CD4-positive, alpha-beta memory T cell (primary cell): ENCODE data around the gene GTF2H4. TPM values are rescaled to one million over a fixed set of nuclear protein-coding genes. Genes with fewer than 3 reads are reported as not detected.

Source experiments
- CTCF ChIA-PET: fragments of 350-600 bp; sonication (Branson Sonifier 250); formaldehyde crosslinking; loops from one replicate; lab custom pipeline; 2021; ENCODE audit warnings: inconsistent platforms; ENCODE audit not compliant: partially characterized antibody; lab: Charles Lee
- POLR2A ChIA-PET: fragments of 350-600 bp; sonication (Branson Sonifier 250); formaldehyde crosslinking; loops from one replicate; lab custom pipeline; 2021; ENCODE audit not compliant: partially characterized antibody; lab: Charles Lee
- DNase-seq, 5 donors: peaks; one replicate each; pipeline versions ENCODE4 v3.0.0 to v3.0.0-alpha.2; 2020 to 2022; ENCODE audit warnings: mixed read lengths in 1 of 5
- H3K27ac ChIP-seq: one replicate; pipeline ENCODE4 v1.7.0; 2013; ENCODE audit warnings: low read depth, low read length
- H3K27me3 ChIP-seq: 2 replicates; pipeline ENCODE4 v1.7.0; 2013; ENCODE audit warnings: mild to moderate bottlenecking, low read length, moderate library complexity; ENCODE audit not compliant: insufficient read depth
- H3K36me3 ChIP-seq: 2 replicates; pipeline ENCODE4 v1.7.0; 2013; ENCODE audit warnings: mild to moderate bottlenecking, low read length, moderate library complexity; ENCODE audit not compliant: insufficient read depth
- H3K4me1 ChIP-seq: 2 replicates; pipeline ENCODE4 v1.7.0; 2013; ENCODE audit warnings: mild to moderate bottlenecking, low read length, moderate library complexity; ENCODE audit not compliant: insufficient read depth
- H3K4me3 ChIP-seq, 2 donors: one replicate each; pipeline ENCODE4 v1.7.0; 2013; ENCODE audit warnings: low read length in 2 of 2, mild to moderate bottlenecking in 1 of 2
- H3K9me3 ChIP-seq, 2 donors: one replicate each; pipeline ENCODE4 v1.7.0; 2013; ENCODE audit warnings: low read length in 2 of 2, control low read depth in 1 of 2; ENCODE audit not compliant: control insufficient read depth in 1 of 2
- H3K27ac Mint-ChIP-seq, 7 donors: one replicate each; pipeline ENCODE4 v1.8.0; 2020 to 2021; ENCODE audit warnings: mixed read lengths in 7 of 7, mild to moderate bottlenecking in 6 of 7, inconsistent platforms in 3 of 7, moderate library complexity in 3 of 7
- H3K27me3 Mint-ChIP-seq, 2 donors: one replicate each; pipeline ENCODE4 v1.8.0; 2020 to 2021; ENCODE audit warnings: mixed read lengths in 2 of 2
- H3K36me3 Mint-ChIP-seq, 2 donors: one replicate each; pipeline ENCODE4 v1.8.0; 2020 to 2021; ENCODE audit warnings: mixed read lengths in 2 of 2, inconsistent platforms in 1 of 2, mild to moderate bottlenecking in 1 of 2
- H3K4me1 Mint-ChIP-seq, 4 donors: one replicate each; pipeline ENCODE4 v1.8.0; 2020 to 2021; ENCODE audit warnings: mixed read lengths in 4 of 4, mild to moderate bottlenecking in 1 of 4
- H3K4me3 Mint-ChIP-seq, 8 donors: one replicate each; pipeline ENCODE4 v1.8.0; 2020 to 2021; ENCODE audit warnings: mixed read lengths in 8 of 8, mild to moderate bottlenecking in 7 of 8, moderate library complexity in 6 of 8, inconsistent platforms in 3 of 8
- H3K9me3 Mint-ChIP-seq, 8 donors: one replicate each; pipeline ENCODE4 v1.8.0; 2020 to 2021; ENCODE audit warnings: mixed read lengths in 8 of 8, mild to moderate bottlenecking in 5 of 8, inconsistent platforms in 3 of 8, moderate library complexity in 1 of 8
- intact Hi-C: fragments of 100-400 bp; cut with micrococcal nuclease; formaldehyde crosslinking; loops from one replicate; pipeline ENCODE4 v1.15.1; 2023
- polyA plus RNA-seq, 2 donors: library from polyadenylated mRNA; unstranded; fragments of 300-500 nt; fragmentation: Illumina TruSeq; gene quantifications; one replicate each; pipeline ENCODE4 v1.2.3, GENCODE V29; 2021
- total RNA-seq, 2 experiments: library from RNA; stranded (reverse); gene quantifications; one replicate each; pipeline ENCODE4 v1.2.3, GENCODE V29; 2021

GTF2H4 gene
- total and polyA plus RNA-seq, 4 experiments from 2014 or later: 3.7 to 39.7 (median 23.0) TPM

GRCh38 chr6:30942338-30943060 lies 34.5 kb downstream of the GTF2H4 start:
- DNase-seq: no peak
- Mint-ChIP-seq H3K27ac (no peak overlapping the region), H3K27me3 (peaks cover 31 to 59% of the 10 kb centered on the region in 2 donors), H3K4me3 (no peak overlapping the region), H3K36me3 (no peaks in the 10 kb centered on the region), H3K9me3 (no peaks in the 10 kb centered on the region), H3K4me1 (peaks cover 0 to 3% (median 0%) of the 10 kb centered on the region in 4 donors)
- Histone ChIP-seq H3K27ac (no peak overlapping the region), H3K4me1 (no peaks in the 10 kb centered on the region), H3K27me3 (peaks cover 20% of the 10 kb centered on the region), H3K36me3 (no peaks in the 10 kb centered on the region), H3K4me3 (no peak overlapping the region), H3K9me3 (no peaks in the 10 kb centered on the region)
- intact Hi-C loops: no loop called here
- ChIA-PET CTCF (interaction anchor here (1.1 to 1.6 kb wide), 2 partner anchors 27 to 138 kb away, joined by 3 to 4 read pairs; no protein-coding TSS in a partner anchor), POLR2A (no interaction called here)

DNA sequence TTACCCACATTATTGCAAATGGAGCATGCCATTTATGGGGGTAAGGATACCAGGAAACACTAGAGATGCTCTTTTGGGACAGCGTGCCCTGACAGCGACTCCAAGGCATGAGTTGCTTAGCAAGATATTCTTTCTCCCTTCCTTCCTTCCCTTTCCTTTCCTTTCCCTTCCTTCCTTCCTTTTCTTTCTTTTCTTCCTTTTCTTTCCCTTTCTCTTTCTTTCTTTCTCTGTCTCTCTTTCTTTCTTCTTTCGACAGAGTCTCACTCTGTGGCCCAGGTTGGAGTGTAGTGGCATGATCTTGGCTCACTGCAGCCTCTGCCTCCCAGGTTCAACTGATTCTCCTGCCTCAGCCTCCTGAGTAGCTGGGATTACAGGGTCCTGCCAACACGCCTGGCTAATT lies 36.0 kb downstream of the GTF2H4 start:
- Mint-ChIP-seq H3K4me1 (peaks cover 0 to 3% (median 0%) of the 10 kb centered on the region in 4 donors), H3K27ac (no peak overlapping the region), H3K36me3 (no peaks in the 10 kb centered on the region), H3K4me3 (no peak overlapping the region), H3K9me3 (peaks cover 0 to under 1% (median 0%) of the 10 kb centered on the region in 8 donors), H3K27me3 (peaks cover 31 to 66% of the 10 kb centered on the region in 2 donors)
- no peaks in the 10 kb centered on the region for H3K36me3 ChIP-seq
- intact Hi-C loops: no loop called here
- ChIA-PET CTCF (interaction anchor here (1.6 kb wide), 1 partner anchor 29 kb away, joined by 4 read pairs; no protein-coding TSS in a partner anchor), POLR2A (no interaction called here)
- no peaks in the 10 kb centered on the region for H3K9me3 ChIP-seq
- no peaks in the 10 kb centered on the region for H3K4me1 ChIP-seq
- no peak overlapping the region for H3K4me3 ChIP-seq
- no peak for DNase-seq
- H3K27ac ChIP-seq: no peak overlapping the region
- H3K27me3 ChIP-seq: peaks cover 20% of the 10 kb centered on the region

- Histone ChIP-seq H3K27me3 (peaks cover 20% of the 10 kb centered on the region), H3K36me3 (no peaks in the 10 kb centered on the region), H3K4me1 (no peaks in the 10 kb centered on the region), H3K9me3 (no peaks in the 10 kb centered on the region), H3K4me3 (no peak overlapping the region), H3K27ac (no peak overlapping the region)
- POLR2A ChIA-PET: no interaction called here
- Mint-ChIP-seq H3K27ac (no peak overlapping the region), H3K27me3 (peaks cover 31 to 64% of the 10 kb centered on the region in 2 donors), H3K4me3 (no peak overlapping the region), H3K9me3 (peaks cover 0 to 1% (median 0%) of the 10 kb centered on the region in 8 donors), H3K4me1 (peaks cover 0 to 3% (median 0%) of the 10 kb centered on the region in 4 donors), H3K36me3 (no peaks in the 10 kb centered on the region)
- CTCF ChIA-PET: no interaction called here
- intact Hi-C loops: no loop called here
- DNase-seq: no peak
Observed at GRCh38 chr6:30945281-30945680, 37.3 kb downstream of the GTF2H4 start.

- intact Hi-C loops: no loop called here
- H3K9me3 Mint-ChIP-seq: peaks cover 0 to 2% (median 0%) of the 10 kb centered on the region in 8 donors
- no peaks in the 10 kb centered on the region for H3K4me1 ChIP-seq
- no peak for DNase-seq
- no peaks in the 10 kb centered on the region for H3K36me3 Mint-ChIP-seq
- H3K27ac ChIP-seq: no peak overlapping the region
- POLR2A ChIA-PET: no interaction called here
- no peak overlapping the region for H3K4me3 Mint-ChIP-seq
- peaks cover 16% of the 10 kb centered on the region for H3K27me3 ChIP-seq
- no peak overlapping the region for H3K27ac Mint-ChIP-seq
- no peaks in the 10 kb centered on the region for H3K36me3 ChIP-seq
- CTCF ChIA-PET: no interaction called here
- peaks cover 0 to 4% (median 1%) of the 10 kb centered on the region in 4 donors for H3K4me1 Mint-ChIP-seq
- H3K27me3 Mint-ChIP-seq: peaks cover 26 to 61% of the 10 kb centered on the region in 2 donors
- H3K9me3 ChIP-seq: no peaks in the 10 kb centered on the region
- no peak overlapping the region for H3K4me3 ChIP-seq
Observed at GRCh38 chr6:30947231-30947630, 39.2 kb downstream of the GTF2H4 start.

GRCh38 chr6:30948811-30949210 lies 40.8 kb downstream of the GTF2H4 start:
- Mint-ChIP-seq H3K9me3 (peaks cover 0 to 2% (median 0%) of the 10 kb centered on the region in 8 donors), H3K36me3 (no peaks in the 10 kb centered on the region), H3K4me1 (peaks cover 0 to 4% (median under 1%) of the 10 kb centered on the region in 4 donors), H3K27me3 (peaks cover 20 to 50% of the 10 kb centered on the region in 2 donors), H3K27ac (no peak overlapping the region), H3K4me3 (no peak overlapping the region)
- H3K4me1 ChIP-seq: no peaks in the 10 kb centered on the region
- H3K27me3 ChIP-seq: peaks cover 5% of the 10 kb centered on the region
- H3K9me3 ChIP-seq: no peaks in the 10 kb centered on the region
- no peaks in the 10 kb centered on the region for H3K36me3 ChIP-seq
- intact Hi-C loops: no loop called here
- no peak overlapping the region for H3K4me3 ChIP-seq
- CTCF ChIA-PET: interaction anchor here (0.8 kb wide), 1 partner anchor 131 kb away, joined by 3 read pairs; no protein-coding TSS in a partner anchor
- H3K27ac ChIP-seq: no peak overlapping the region
- POLR2A ChIA-PET: no interaction called here
- no peak for DNase-seq

DNA sequence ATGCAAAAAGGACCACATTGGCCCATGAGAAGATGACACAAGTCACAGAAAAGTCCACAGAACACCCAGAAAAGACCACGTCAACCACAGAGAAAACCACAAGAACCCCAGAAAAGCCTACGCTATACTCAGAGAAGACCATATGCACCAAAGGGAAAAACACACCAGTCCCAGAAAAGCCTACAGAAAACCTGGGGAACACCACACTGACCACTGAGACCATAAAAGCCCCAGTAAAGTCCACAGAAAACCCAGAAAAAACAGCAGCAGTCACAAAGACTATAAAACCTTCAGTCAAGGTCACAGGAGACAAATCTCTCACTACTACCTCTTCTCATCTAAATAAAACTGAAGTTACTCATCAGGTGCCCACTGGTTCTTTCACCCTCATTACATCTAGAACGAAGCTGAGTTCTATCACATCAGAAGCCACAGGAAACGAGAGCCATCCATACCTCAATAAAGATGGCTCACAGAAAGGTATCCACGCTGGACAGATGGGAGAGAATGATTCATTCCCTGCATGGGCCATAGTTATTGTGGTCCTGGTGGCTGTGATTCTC lies 44.0 kb downstream of the GTF2H4 start:
- Histone ChIP-seq H3K9me3 (no peaks in the 10 kb centered on the region), H3K4me3 (no peak overlapping the region), H3K4me1 (peaks cover 20% of the 10 kb centered on the region), H3K27ac (no peak overlapping the region), H3K27me3 (no peaks in the 10 kb centered on the region), H3K36me3 (no peaks in the 10 kb centered on the region)
- DNase-seq: no peak
- H3K36me3 Mint-ChIP-seq: no peaks in the 10 kb centered on the region
- peaks cover 0 to 2% (median 0%) of the 10 kb centered on the region in 8 donors for H3K9me3 Mint-ChIP-seq
- H3K27ac Mint-ChIP-seq: peak overlapping the region in 3 of 7 donors; percentile 7 to 53 (median 38)
- no peak overlapping the region for H3K4me3 Mint-ChIP-seq
- H3K27me3 Mint-ChIP-seq: peaks cover 12 to 33% of the 10 kb centered on the region in 2 donors
- H3K4me1 Mint-ChIP-seq: peaks cover 5 to 22% (median 18%) of the 10 kb centered on the region in 4 donors
- intact Hi-C loops: no loop called here
- CTCF ChIA-PET: no interaction called here
- POLR2A ChIA-PET: no interaction called here
